Fibroblast of mammary gland (primary cell): Measurements from ENCODE around the gene MAOA.

ENCODE experiments used
- DNase-seq: peaks from one replicate; pipeline ENCODE4 v3.0.0-alpha.2; 2010; ENCODE audit warnings: low read depth
- H3K4me3 ChIP-seq: 2 replicates; pipeline ENCODE4 v1.5.1; 2011; ENCODE audit warnings: low read depth, mild to moderate bottlenecking, low read length, moderate library complexity; ENCODE audit not compliant: control insufficient read depth
- CTCF ChIP-seq: conservative IDR thresholded peaks from 2 replicates; pipeline ENCODE4 v1.5.1; 2011; ENCODE audit warnings: low read depth, low read length, inconsistent platforms; ENCODE audit not compliant: control insufficient read depth, insufficient read depth

MAOA gene

DNA sequence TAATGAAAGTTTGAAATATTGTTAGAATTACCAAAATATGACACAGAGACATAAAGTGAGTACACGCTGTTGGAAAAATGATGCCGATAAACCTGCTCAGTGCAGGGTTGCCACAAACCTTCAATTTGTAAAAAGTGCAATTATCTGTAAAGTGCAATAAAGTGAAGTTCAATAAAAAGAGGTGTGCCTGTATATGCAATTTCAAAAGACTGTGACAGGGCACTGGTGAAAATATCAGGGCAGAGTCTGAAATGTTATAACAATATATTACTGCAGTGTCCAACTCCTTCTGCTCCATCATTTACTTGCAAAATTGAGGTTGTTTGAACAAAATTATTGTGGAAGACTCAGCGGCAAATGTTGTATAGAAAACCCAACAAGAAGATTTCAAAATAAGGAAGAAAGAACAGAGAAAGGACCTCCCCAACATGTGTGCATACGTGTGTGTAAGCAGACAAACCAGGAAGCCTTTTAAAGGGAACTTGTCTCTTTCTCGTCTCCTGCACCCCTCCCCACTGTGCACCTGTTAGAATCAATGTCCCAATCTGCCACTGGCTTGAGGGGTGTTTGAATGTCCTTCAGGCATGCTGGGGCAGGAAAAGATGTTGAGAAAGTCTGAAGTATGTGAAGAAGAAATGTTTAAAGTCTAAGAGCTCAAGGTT lies 130.0 kb downstream of the MAOA start:
- no peak for DNase-seq
- no peak overlapping the region for H3K4me3 ChIP-seq
- no peak for TF ChIP-seq CTCF
